ENCODE measurements around the gene KRTAP10-3. TPM values are rescaled to one million over a fixed set of nuclear protein-coding genes. Genes with fewer than 3 reads are reported as not detected.
A peak's percentile ranks its signal among the peaks of the same experiment; 100 is the strongest.

The KRTAP10-3 gene
- total and polyA plus RNA-seq, 2 experiments from 2014 or later, result not detected

DNA sequence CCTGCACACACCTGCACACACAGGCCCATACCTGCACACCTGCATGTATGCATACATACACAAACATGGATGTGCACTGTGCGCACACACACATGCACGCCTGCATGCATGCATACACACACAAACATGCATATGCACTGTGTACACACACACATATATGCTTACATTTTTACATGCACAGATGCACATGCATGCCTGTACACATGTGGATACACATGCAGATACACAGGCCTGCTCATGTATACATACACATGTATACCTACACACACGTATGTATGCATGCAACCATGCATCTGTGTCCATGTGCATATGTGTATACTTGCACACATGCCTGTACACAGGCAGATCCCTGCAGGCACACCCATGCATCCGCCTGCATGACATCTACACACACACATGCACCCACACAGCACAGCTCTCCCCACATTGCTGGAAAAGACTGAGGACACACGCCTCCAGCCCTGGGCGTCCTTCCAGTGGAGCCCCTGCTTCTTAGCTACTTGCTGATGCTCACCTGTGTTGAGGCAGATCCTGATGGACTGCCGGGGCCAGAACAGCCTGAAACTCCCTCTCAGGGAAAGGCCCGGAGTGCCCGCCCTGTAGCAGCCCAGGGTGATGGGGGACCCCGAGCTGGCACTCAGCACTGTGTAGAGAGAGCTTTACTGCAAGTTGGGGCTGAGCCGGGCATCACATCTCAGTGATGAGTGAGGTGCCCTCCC, 47.2 kb downstream of the KRTAP10-3 start (continued):
- TF ChIP-seq, protein P1, sequence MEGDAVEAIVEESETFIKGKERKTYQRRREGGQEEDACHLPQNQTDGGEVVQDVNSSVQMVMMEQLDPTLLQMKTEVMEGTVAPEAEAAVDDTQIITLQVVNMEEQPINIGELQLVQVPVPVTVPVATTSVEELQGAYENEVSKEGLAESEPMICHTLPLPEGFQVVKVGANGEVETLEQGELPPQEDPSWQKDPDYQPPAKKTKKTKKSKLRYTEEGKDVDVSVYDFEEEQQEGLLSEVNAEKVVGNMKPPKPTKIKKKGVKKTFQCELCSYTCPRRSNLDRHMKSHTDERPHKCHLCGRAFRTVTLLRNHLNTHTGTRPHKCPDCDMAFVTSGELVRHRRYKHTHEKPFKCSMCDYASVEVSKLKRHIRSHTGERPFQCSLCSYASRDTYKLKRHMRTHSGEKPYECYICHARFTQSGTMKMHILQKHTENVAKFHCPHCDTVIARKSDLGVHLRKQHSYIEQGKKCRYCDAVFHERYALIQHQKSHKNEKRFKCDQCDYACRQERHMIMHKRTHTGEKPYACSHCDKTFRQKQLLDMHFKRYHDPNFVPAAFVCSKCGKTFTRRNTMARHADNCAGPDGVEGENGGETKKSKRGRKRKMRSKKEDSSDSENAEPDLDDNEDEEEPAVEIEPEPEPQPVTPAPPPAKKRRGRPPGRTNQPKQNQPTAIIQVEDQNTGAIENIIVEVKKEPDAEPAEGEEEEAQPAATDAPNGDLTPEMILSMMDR (conservative IDR thresholded peaks at IDR 0.05; ENCODE audit: low read depth in 2 of 2), result no peak
- no peak for TF ChIP-seq EZH2phosphoT487 (IDR thresholded peaks at IDR 0.05; ENCODE audit: unreplicated experiment)
- TF ChIP-seq, protein P2, sequence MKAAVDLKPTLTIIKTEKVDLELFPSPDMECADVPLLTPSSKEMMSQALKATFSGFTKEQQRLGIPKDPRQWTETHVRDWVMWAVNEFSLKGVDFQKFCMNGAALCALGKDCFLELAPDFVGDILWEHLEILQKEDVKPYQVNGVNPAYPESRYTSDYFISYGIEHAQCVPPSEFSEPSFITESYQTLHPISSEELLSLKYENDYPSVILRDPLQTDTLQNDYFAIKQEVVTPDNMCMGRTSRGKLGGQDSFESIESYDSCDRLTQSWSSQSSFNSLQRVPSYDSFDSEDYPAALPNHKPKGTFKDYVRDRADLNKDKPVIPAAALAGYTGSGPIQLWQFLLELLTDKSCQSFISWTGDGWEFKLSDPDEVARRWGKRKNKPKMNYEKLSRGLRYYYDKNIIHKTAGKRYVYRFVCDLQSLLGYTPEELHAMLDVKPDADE (IDR thresholded peaks at IDR 0.05), result no peak
- no peak for TF ChIP-seq NANOG (IDR thresholded peaks at IDR 0.05; ENCODE audit: borderline replicate concordance)

DNA sequence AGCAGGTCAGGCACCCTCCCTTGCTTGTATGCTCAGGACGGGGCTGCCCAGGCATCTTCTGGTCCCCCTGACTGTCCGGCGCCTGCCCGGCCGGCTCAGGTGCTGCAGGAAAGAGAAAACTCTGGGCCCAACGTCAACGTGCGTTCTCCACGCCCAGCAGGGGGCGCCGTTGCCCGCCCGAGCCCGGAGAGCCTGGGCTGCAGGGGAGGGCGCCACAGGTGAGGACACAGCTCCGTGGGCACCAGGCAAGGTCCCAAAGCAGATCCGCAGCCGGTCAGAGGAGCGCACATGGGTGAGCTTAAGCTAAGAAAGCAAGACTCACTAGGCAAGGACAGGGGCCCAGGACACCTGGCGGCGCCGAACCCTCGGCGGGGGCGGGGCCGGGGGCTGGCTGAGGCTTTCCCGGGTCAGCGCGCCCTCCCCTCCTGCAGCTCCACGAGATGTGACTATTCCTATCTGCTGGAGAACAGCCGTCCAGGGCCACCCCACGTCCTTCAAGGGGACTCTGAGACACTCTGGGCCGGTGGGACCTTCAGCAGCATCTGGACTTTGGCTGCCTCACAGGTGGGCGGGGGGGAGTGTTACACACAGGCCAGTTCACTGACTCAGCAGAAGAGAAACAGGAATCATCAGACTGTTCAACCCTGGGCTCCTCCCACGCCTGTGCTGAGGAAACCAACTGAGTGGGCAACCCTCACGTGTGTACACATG, 47.9 kb downstream of the KRTAP10-3 start:
- no peaks in the 10 kb centered on the region for H3K36me3 Mint-ChIP-seq (ENCODE audit: low read depth)
- no peak overlapping the region for H3K27ac Mint-ChIP-seq
- Histone ChIP-seq H3K27ac (ENCODE audit: low read depth) (no peak overlapping the region), H3K27me3 (ENCODE audit: insufficient read depth) (no peaks in the 10 kb centered on the region), H3K4me1 (ENCODE audit: insufficient read depth) (no peaks in the 10 kb centered on the region), H4K20me1 (replicated peaks; ENCODE audit: insufficient read depth) (no peaks in the 10 kb centered on the region), H3F3A (replicated peaks; ENCODE audit: low read depth) (no peaks in the 10 kb centered on the region), H3K36me3 (ENCODE audit: insufficient read depth) (no peaks in the 10 kb centered on the region), H2AFZ (0 out of 2 replicates have a peak overlapping the region, but pooled peaks have one; percentile 52), H3K9me2 (ENCODE audit: insufficient read depth) (no peaks in the 10 kb centered on the region), H3K79me2 (replicated peaks; ENCODE audit: insufficient read depth) (no peaks in the 10 kb centered on the region), H3K4me2 (peak overlapping the region; percentile 70; the same call in 1 of the 2 replicates), H3K4me3 (peak overlapping the region; percentile 45)
- H3K9me3 Mint-ChIP-seq, result no peaks in the 10 kb centered on the region; the same call in 2 of the 3 replicates
- H3K4me1 Mint-ChIP-seq, result no peaks in the 10 kb centered on the region; the same call in 2 of the 3 replicates
- DNase-seq (ENCODE audit: low spot score) (peak; percentile 86), ATAC-seq (peak; percentile 89)
- peak overlapping the region; percentile 54; the same call in 2 of the 3 replicates for H3K4me3 Mint-ChIP-seq
- TF ChIP-seq ZNF331 (CRISPR knock-in tag; IDR thresholded peaks at IDR 0.05; ENCODE audit: low read depth) (no peak), CREB1 (CRISPR knock-in tag; IDR thresholded peaks at IDR 0.05; ENCODE audit: low read depth) (peak; percentile 24; the same call in 1 of the 2 replicates)
- TF ChIP-seq, protein P1 (conservative IDR thresholded peaks at IDR 0.05; ENCODE audit: low read depth in 2 of 2), result peak; percentile 83 to 95
- peaks cover 14% of the 10 kb centered on the region for H3K27me3 Mint-ChIP-seq (ENCODE audit: insufficient read depth, low read depth, poor library complexity)

Data from GM23338 (cell line).